ENCODE measurements around the gene CDKL5.

The CDKL5 gene

GRCh38 chrX:18616688-18617406 lies 191.4 kb downstream of the CDKL5 start:
- Histone ChIP-seq H3K36me3 (ENCODE audit: insufficient read depth, low read length) (no peaks in the 10 kb centered on the region), H3K9ac (ENCODE audit: low read length) (no peak overlapping the region), H3K27ac (ENCODE audit: low read depth, low read length) (no peak overlapping the region), H3K9me3 (ENCODE audit: low read length) (no peaks in the 10 kb centered on the region), H3K4me3 (ENCODE audit: low read depth in 1 of 2, low read length in 2 of 2) (no peak overlapping the region), H3K4me1 (ENCODE audit: insufficient read depth, low read length) (no peaks in the 10 kb centered on the region), H3K27me3 (ENCODE audit: control insufficient read depth in 1 of 2, insufficient read depth in 2 of 2, low read length in 2 of 2) (no peaks in the 10 kb centered on the region)

- H3K36me3 ChIP-seq (ENCODE audit: insufficient read depth, low read length): no peaks in the 10 kb centered on the region
- H3K4me1 ChIP-seq (ENCODE audit: insufficient read depth, low read length): no peaks in the 10 kb centered on the region
- H3K27me3 ChIP-seq (ENCODE audit: control insufficient read depth in 1 of 2, insufficient read depth in 2 of 2, low read length in 2 of 2): no peaks in the 10 kb centered on the region
- H3K4me3 ChIP-seq (ENCODE audit: low read depth in 1 of 2, low read length in 2 of 2): no peak overlapping the region
- no peak overlapping the region for H3K27ac ChIP-seq (ENCODE audit: low read depth, low read length)
- no peaks in the 10 kb centered on the region for H3K9me3 ChIP-seq (ENCODE audit: low read length)
- no peak overlapping the region for H3K9ac ChIP-seq (ENCODE audit: low read length)
These were observed 192.0 kb downstream of the CDKL5 start for GRCh38 chrX:18617407-18617750.

GRCh38 chrX:18619288-18619687 lies 193.9 kb downstream of the CDKL5 start:
- Histone ChIP-seq H3K4me3 (ENCODE audit: low read depth in 1 of 2, low read length in 2 of 2) (no peak overlapping the region), H3K9ac (ENCODE audit: low read length) (no peak overlapping the region), H3K9me3 (ENCODE audit: low read length) (no peaks in the 10 kb centered on the region), H3K27me3 (ENCODE audit: control insufficient read depth in 1 of 2, insufficient read depth in 2 of 2, low read length in 2 of 2) (no peaks in the 10 kb centered on the region), H3K36me3 (ENCODE audit: insufficient read depth, low read length) (no peaks in the 10 kb centered on the region), H3K4me1 (ENCODE audit: insufficient read depth, low read length) (no peaks in the 10 kb centered on the region), H3K27ac (ENCODE audit: low read depth, low read length) (no peak overlapping the region)

- Histone ChIP-seq H3K27me3 (ENCODE audit: control insufficient read depth in 1 of 2, insufficient read depth in 2 of 2, low read length in 2 of 2) (no peaks in the 10 kb centered on the region), H3K4me1 (ENCODE audit: insufficient read depth, low read length) (no peaks in the 10 kb centered on the region), H3K27ac (ENCODE audit: low read depth, low read length) (no peak overlapping the region)
These were observed 194.9 kb downstream of the CDKL5 start for GRCh38 chrX:18620349-18620748.

GRCh38 chrX:18624599-18624998 lies 199.2 kb downstream of the CDKL5 start:
- Histone ChIP-seq H3K4me1 (ENCODE audit: insufficient read depth, low read length) (no peaks in the 10 kb centered on the region), H3K4me3 (ENCODE audit: low read depth in 1 of 2, low read length in 2 of 2) (no peak overlapping the region), H3K9me3 (ENCODE audit: low read length) (no peaks in the 10 kb centered on the region), H3K36me3 (ENCODE audit: insufficient read depth, low read length) (no peaks in the 10 kb centered on the region), H3K27ac (ENCODE audit: low read depth, low read length) (no peak overlapping the region), H3K9ac (ENCODE audit: low read length) (no peak overlapping the region), H3K27me3 (ENCODE audit: control insufficient read depth in 1 of 2, insufficient read depth in 2 of 2, low read length in 2 of 2) (no peaks in the 10 kb centered on the region)

More at GRCh38 chrX:18620349-18620748, 194.9 kb downstream of the CDKL5 start:
- Histone ChIP-seq H3K36me3 (ENCODE audit: insufficient read depth, low read length) (no peaks in the 10 kb centered on the region), H3K4me3 (ENCODE audit: low read depth in 1 of 2, low read length in 2 of 2) (no peak overlapping the region), H3K9me3 (ENCODE audit: low read length) (no peaks in the 10 kb centered on the region), H3K9ac (ENCODE audit: low read length) (no peak overlapping the region)

GRCh38 chrX:18630934-18631333 lies 205.5 kb downstream of the CDKL5 start:
- peaks cover 0 to 4% of the 10 kb centered on the region in 2 donors for H3K27me3 ChIP-seq (ENCODE audit: control insufficient read depth in 1 of 2, insufficient read depth in 2 of 2, low read length in 2 of 2)
- H3K27ac ChIP-seq (ENCODE audit: low read depth, low read length): no peak overlapping the region
- no peak overlapping the region for H3K4me3 ChIP-seq (ENCODE audit: low read depth in 1 of 2, low read length in 2 of 2)

GRCh38 chrX:18638398-18638797 lies 213.0 kb downstream of the CDKL5 start:
- no peak overlapping the region for H3K27ac ChIP-seq (ENCODE audit: low read depth, low read length)
- H3K4me3 ChIP-seq (ENCODE audit: low read depth in 1 of 2, low read length in 2 of 2): no peak overlapping the region
- H3K9me3 ChIP-seq (ENCODE audit: low read length): no peaks in the 10 kb centered on the region
- no peak overlapping the region for H3K9ac ChIP-seq (ENCODE audit: low read length)
- no peaks in the 10 kb centered on the region for H3K27me3 ChIP-seq (ENCODE audit: control insufficient read depth in 1 of 2, insufficient read depth in 2 of 2, low read length in 2 of 2)
- H3K4me1 ChIP-seq (ENCODE audit: insufficient read depth, low read length): no peaks in the 10 kb centered on the region
- H3K36me3 ChIP-seq (ENCODE audit: insufficient read depth, low read length): no peaks in the 10 kb centered on the region

More at GRCh38 chrX:18630934-18631333, 205.5 kb downstream of the CDKL5 start:
- H3K9ac ChIP-seq (ENCODE audit: low read length): no peak overlapping the region
- no peaks in the 10 kb centered on the region for H3K4me1 ChIP-seq (ENCODE audit: insufficient read depth, low read length)
- H3K9me3 ChIP-seq (ENCODE audit: low read length): no peaks in the 10 kb centered on the region
- no peaks in the 10 kb centered on the region for H3K36me3 ChIP-seq (ENCODE audit: insufficient read depth, low read length)

- Histone ChIP-seq H3K9ac (ENCODE audit: low read length) (no peak overlapping the region), H3K4me3 (ENCODE audit: low read depth in 1 of 2, low read length in 2 of 2) (no peak overlapping the region), H3K36me3 (ENCODE audit: insufficient read depth, low read length) (no peaks in the 10 kb centered on the region), H3K4me1 (ENCODE audit: insufficient read depth, low read length) (no peaks in the 10 kb centered on the region), H3K27me3 (ENCODE audit: control insufficient read depth in 1 of 2, insufficient read depth in 2 of 2, low read length in 2 of 2) (no peaks in the 10 kb centered on the region), H3K9me3 (ENCODE audit: low read length) (no peaks in the 10 kb centered on the region), H3K27ac (ENCODE audit: low read depth, low read length) (no peak overlapping the region)
These were observed 213.9 kb downstream of the CDKL5 start for GRCh38 chrX:18639280-18639679.

- H3K9ac ChIP-seq (ENCODE audit: low read length): no peak overlapping the region
- no peak overlapping the region for H3K4me3 ChIP-seq (ENCODE audit: low read depth in 1 of 2, low read length in 2 of 2)
- H3K9me3 ChIP-seq (ENCODE audit: low read length): no peaks in the 10 kb centered on the region
- no peaks in the 10 kb centered on the region for H3K4me1 ChIP-seq (ENCODE audit: insufficient read depth, low read length)
- H3K27me3 ChIP-seq (ENCODE audit: control insufficient read depth in 1 of 2, insufficient read depth in 2 of 2, low read length in 2 of 2): no peaks in the 10 kb centered on the region
- no peak overlapping the region for H3K27ac ChIP-seq (ENCODE audit: low read depth, low read length)
- no peaks in the 10 kb centered on the region for H3K36me3 ChIP-seq (ENCODE audit: insufficient read depth, low read length)
These were observed 215.3 kb downstream of the CDKL5 start for GRCh38 chrX:18640686-18641085.

GRCh38 chrX:18643243-18643642 lies 217.8 kb downstream of the CDKL5 start:
- Histone ChIP-seq H3K9me3 (ENCODE audit: low read length) (no peaks in the 10 kb centered on the region), H3K9ac (ENCODE audit: low read length) (no peak overlapping the region), H3K27me3 (ENCODE audit: control insufficient read depth in 1 of 2, insufficient read depth in 2 of 2, low read length in 2 of 2) (no peaks in the 10 kb centered on the region), H3K4me1 (ENCODE audit: insufficient read depth, low read length) (no peaks in the 10 kb centered on the region), H3K27ac (ENCODE audit: low read depth, low read length) (no peak overlapping the region), H3K36me3 (ENCODE audit: insufficient read depth, low read length) (no peaks in the 10 kb centered on the region), H3K4me3 (ENCODE audit: low read depth in 1 of 2, low read length in 2 of 2) (no peak overlapping the region)

GRCh38 chrX:18643853-18644252 lies 218.4 kb downstream of the CDKL5 start:
- Histone ChIP-seq H3K4me1 (ENCODE audit: insufficient read depth, low read length) (no peaks in the 10 kb centered on the region), H3K9me3 (ENCODE audit: low read length) (no peaks in the 10 kb centered on the region), H3K4me3 (ENCODE audit: low read depth in 1 of 2, low read length in 2 of 2) (no peak overlapping the region), H3K27ac (ENCODE audit: low read depth, low read length) (no peak overlapping the region), H3K36me3 (ENCODE audit: insufficient read depth, low read length) (no peaks in the 10 kb centered on the region), H3K27me3 (ENCODE audit: control insufficient read depth in 1 of 2, insufficient read depth in 2 of 2, low read length in 2 of 2) (no peaks in the 10 kb centered on the region), H3K9ac (ENCODE audit: low read length) (no peak overlapping the region)

- Histone ChIP-seq H3K36me3 (ENCODE audit: insufficient read depth, low read length) (no peaks in the 10 kb centered on the region), H3K4me3 (ENCODE audit: low read depth in 1 of 2, low read length in 2 of 2) (no peak overlapping the region), H3K27ac (ENCODE audit: low read depth, low read length) (no peak overlapping the region)
These were observed 222.2 kb downstream of the CDKL5 start for GRCh38 chrX:18647621-18648020.

More at GRCh38 chrX:18647621-18648020, 222.2 kb downstream of the CDKL5 start:
- Histone ChIP-seq H3K9ac (ENCODE audit: low read length) (no peak overlapping the region), H3K4me1 (ENCODE audit: insufficient read depth, low read length) (no peaks in the 10 kb centered on the region), H3K9me3 (ENCODE audit: low read length) (no peaks in the 10 kb centered on the region), H3K27me3 (ENCODE audit: control insufficient read depth in 1 of 2, insufficient read depth in 2 of 2, low read length in 2 of 2) (no peaks in the 10 kb centered on the region)

All from muscle layer of colon (tissue), 2 donors.